Activated CD4-positive, alpha-beta T cell treated with anti-CD3 and anti-CD28 coated beads, Interleukin-10, Interleukin-2, amounts not matched to agents 100 ng/mL and 50 ng/mL, durations not matched to agents 16 hours and 8 hours (primary cell): ENCODE data around the gene IL1RAPL1.
A peak's percentile ranks its signal among the peaks of the same experiment; 100 is the strongest.
"Not testable (repeated sequence)": the region's sequence is repeated elsewhere in the genome, so short reads cannot be mapped to it uniquely, and the experiment has no call there.

Source experiments
- DNase-seq: peaks from one replicate; pipeline ENCODE4 v3.0.0-alpha.2; 2020

The IL1RAPL1 gene

GRCh38 chrX:28638775-28639174, 51.5 kb downstream of the IL1RAPL1 start:
- DNase-seq, result no peak

- no peak for DNase-seq
Observed at GRCh38 chrX:28639451-28639850, 52.2 kb downstream of the IL1RAPL1 start.

GRCh38 chrX:28649541-28649940, 62.3 kb downstream of the IL1RAPL1 start:
- DNase-seq, result no peak

GRCh38 chrX:28651186-28651585, 63.9 kb downstream of the IL1RAPL1 start:
- no peak for DNase-seq

- DNase-seq, result peak; percentile 32
Observed at GRCh38 chrX:28659269-28659668, 72.0 kb downstream of the IL1RAPL1 start.

- no peak for DNase-seq
Observed at GRCh38 chrX:28665778-28666177, 78.5 kb downstream of the IL1RAPL1 start.

- DNase-seq, result no peak
Observed at GRCh38 chrX:28668303-28668702, 81.1 kb downstream of the IL1RAPL1 start.

- DNase-seq, result no peak
Observed at GRCh38 chrX:28668957-28669356, 81.7 kb downstream of the IL1RAPL1 start.

GRCh38 chrX:28670074-28670473, 82.8 kb downstream of the IL1RAPL1 start:
- no peak for DNase-seq

- no peak for DNase-seq
Observed at GRCh38 chrX:28675173-28675572, 87.9 kb downstream of the IL1RAPL1 start.

- no peak for DNase-seq
Observed at GRCh38 chrX:28693101-28693500, 105.9 kb downstream of the IL1RAPL1 start.

GRCh38 chrX:28697732-28698131, 110.5 kb downstream of the IL1RAPL1 start:
- DNase-seq, result no peak

GRCh38 chrX:28701222-28701621, 114.0 kb downstream of the IL1RAPL1 start:
- no peak for DNase-seq

GRCh38 chrX:28706964-28707363, 119.7 kb downstream of the IL1RAPL1 start:
- no peak for DNase-seq

- DNase-seq, result no peak
Observed at GRCh38 chrX:28709421-28709820, 122.2 kb downstream of the IL1RAPL1 start.

GRCh38 chrX:28717864-28718263, 130.6 kb downstream of the IL1RAPL1 start:
- no peak for DNase-seq

- DNase-seq, result no peak
Observed at GRCh38 chrX:28718450-28718849, 131.2 kb downstream of the IL1RAPL1 start.

- DNase-seq, result no peak
Observed at GRCh38 chrX:28719620-28720019, 132.4 kb downstream of the IL1RAPL1 start.

GRCh38 chrX:28752330-28752729, 165.1 kb downstream of the IL1RAPL1 start:
- DNase-seq, result no peak

- DNase-seq, result no peak
Observed at GRCh38 chrX:28756175-28756574, 168.9 kb downstream of the IL1RAPL1 start.

GRCh38 chrX:28756647-28757046, 169.4 kb downstream of the IL1RAPL1 start:
- DNase-seq, result no peak

- DNase-seq, result no peak
Observed at GRCh38 chrX:28757290-28757689, 170.0 kb downstream of the IL1RAPL1 start.

GRCh38 chrX:28766561-28766960, 179.3 kb downstream of the IL1RAPL1 start:
- not testable (repeated sequence) for DNase-seq

GRCh38 chrX:28773807-28774206, 186.6 kb downstream of the IL1RAPL1 start:
- no peak for DNase-seq

GRCh38 chrX:28787206-28787605, 200.0 kb downstream of the IL1RAPL1 start:
- no peak for DNase-seq

- DNase-seq, result not testable (repeated sequence)
Observed at GRCh38 chrX:28800671-28801070, 213.4 kb downstream of the IL1RAPL1 start.
